ENCODE measurements around the gene C10orf67. TPM values are rescaled to one million over a fixed set of nuclear protein-coding genes. Genes with fewer than 3 reads are reported as not detected.

Gene C10orf67
- total RNA-seq, 1 donor from 2014 or later, result 1.2 TPM

DNA sequence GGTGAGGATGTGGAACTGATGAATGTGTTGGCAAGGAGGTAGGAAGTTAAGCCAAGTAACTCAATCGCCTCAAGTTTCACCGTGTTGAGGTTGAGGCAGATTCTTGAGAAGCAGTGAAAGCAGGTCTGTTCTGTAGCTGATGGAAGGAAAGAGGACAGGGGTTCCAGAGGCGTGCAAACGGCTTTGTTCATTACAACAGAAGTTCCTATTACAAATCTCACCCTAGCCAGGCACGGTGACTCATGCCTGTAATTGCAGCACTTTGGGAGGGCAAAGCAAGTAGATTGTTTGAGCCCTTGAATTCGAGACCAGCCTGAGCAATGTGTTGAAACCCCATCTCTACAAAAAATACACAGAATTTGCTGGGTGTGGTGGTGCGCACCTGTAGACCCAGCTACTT lies 189.4 kb downstream of the C10orf67 start:
- ATAC-seq (no peak), DNase-seq (ENCODE audit: low spot score) (no peak)
- intact Hi-C loops (cut with DNase I), result no loop called here

Small RNAs within 50 kb of the gene (microRNA-seq; reads per million reads assigned to microRNA genes)
- not detected for gene MIR1254-2

Other genes with a start within 250 kb of the C10orf67 start
- gene MSRB2, start 249.2 kb downstream of the C10orf67 start, total RNA-seq, result 16.4 TPM
- gene PTF1A, start 152.5 kb downstream of the C10orf67 start, total RNA-seq, result not detected
- 33.9 TPM for gene OTUD1, start 94.3 kb upstream of the C10orf67 start, total RNA-seq

Data from sciatic nerve (tissue), 2 donors.